ENCODE data around the gene CHDH.

The CHDH gene

GRCh38 chr3:53823026-53823955 lies 22.9 kb downstream of the CHDH start:
- no peak for TF ChIP-seq CTCF (IDR thresholded peaks at IDR 0.05; ENCODE audit: low read depth, low read length)
- no peak for DNase-seq (ENCODE audit: extremely low read depth, low read depth)

GRCh38 chr3:53822331-53822741 lies 23.9 kb downstream of the CHDH start:
- no peak for TF ChIP-seq CTCF (IDR thresholded peaks at IDR 0.05; ENCODE audit: low read depth, low read length)
- DNase-seq (ENCODE audit: extremely low read depth, low read depth): no peak

- no peak for DNase-seq (ENCODE audit: extremely low read depth, low read depth)
- TF ChIP-seq CTCF (IDR thresholded peaks at IDR 0.05; ENCODE audit: low read depth, low read length): no peak
Measured at GRCh38 chr3:53821631-53822121, 24.5 kb downstream of the CHDH start.

- no peak for TF ChIP-seq CTCF (IDR thresholded peaks at IDR 0.05; ENCODE audit: low read depth, low read length)
- no peak for DNase-seq (ENCODE audit: extremely low read depth, low read depth)
Measured at GRCh38 chr3:53820756-53821580, 25.3 kb downstream of the CHDH start.

GRCh38 chr3:53820084-53820483 lies 26.1 kb downstream of the CHDH start:
- TF ChIP-seq CTCF (IDR thresholded peaks at IDR 0.05; ENCODE audit: low read depth, low read length): no peak
- no peak for DNase-seq (ENCODE audit: extremely low read depth, low read depth)

GRCh38 chr3:53819163-53819868 lies 26.9 kb downstream of the CHDH start:
- no peak for DNase-seq (ENCODE audit: extremely low read depth, low read depth)
- TF ChIP-seq CTCF (IDR thresholded peaks at IDR 0.05; ENCODE audit: low read depth, low read length): no peak
